ENCODE measurements around the gene EZH1.

EZH1 gene

DNA sequence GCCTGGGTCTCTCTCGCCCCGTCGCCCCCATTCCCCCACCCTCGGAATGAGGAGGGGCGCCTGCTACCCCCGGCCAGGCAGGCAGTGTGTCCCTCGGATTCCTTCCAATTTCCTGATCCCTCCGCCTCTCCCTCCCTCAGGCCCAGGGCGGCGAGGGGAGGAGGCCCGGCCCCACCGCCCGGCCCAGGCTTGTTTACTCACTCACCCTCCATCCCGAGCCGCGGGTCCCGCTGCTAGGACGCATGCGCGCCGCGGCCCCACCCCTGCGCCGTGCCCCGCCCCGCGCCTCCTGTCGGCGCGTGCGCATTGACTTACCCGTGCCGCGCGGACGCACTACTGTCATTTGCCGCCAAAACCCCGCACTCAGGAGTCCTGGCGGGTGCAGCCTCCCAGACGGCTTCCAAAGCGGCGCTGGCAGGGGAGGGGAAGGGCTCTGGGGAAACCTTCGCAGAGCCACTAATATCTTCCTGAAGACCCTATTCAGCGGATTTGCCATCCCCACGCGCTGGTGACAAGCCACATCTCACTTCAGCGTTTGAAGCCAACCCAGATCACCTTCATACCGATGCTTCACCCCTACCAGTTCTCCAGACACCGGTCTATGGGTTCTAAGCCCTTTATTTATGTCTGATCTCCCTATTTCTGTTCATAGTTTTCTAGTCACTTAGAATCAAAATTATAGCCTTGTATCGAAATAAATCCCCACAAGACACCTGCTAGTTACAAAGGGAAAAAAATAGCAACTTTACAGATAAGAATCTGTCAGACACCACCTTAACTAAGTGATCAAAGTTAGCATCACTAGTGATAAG lies at the start of gene EZH1:
TSS of gene EZH1 (minus strand) at position 235 of the 812 bp plus-strand sequence. CDS start 16,099 bp downstream, outside the sequence.
- peak; percentile 81 to 82 for DNase-seq (ENCODE audit: low read depth in 2 of 2)

GRCh38 chr17:42792545-42792944 lies 47.7 kb upstream of the EZH1 start:
- no peak for DNase-seq (ENCODE audit: low read depth in 2 of 2)

DNA sequence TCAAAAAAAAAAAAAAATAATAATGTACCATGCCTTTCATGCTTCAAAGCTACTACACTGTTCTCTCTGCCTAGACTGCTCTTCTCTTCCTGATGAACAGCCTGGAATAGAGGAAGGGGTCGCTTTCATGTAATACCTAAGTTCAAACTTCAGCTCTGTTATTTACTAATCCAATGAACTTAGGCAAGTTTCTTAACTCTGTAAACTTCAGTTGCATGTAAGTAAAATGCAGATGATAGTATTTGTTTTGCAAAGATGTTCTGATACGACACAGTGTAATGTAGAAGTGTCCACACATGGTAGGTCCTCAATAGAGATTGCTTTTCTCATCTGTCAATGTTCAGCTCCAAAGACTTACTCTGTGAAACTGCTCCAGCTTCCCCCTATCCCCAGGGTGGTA lies 47.1 kb upstream of the EZH1 start:
- no peak for DNase-seq (ENCODE audit: low read depth in 2 of 2)

GRCh38 chr17:42787266-42787665 lies 42.4 kb upstream of the EZH1 start:
- DNase-seq (ENCODE audit: low read depth in 2 of 2): no peak

GRCh38 chr17:42784811-42785592 lies 40.2 kb upstream of the EZH1 start:
- no peak for DNase-seq (ENCODE audit: low read depth in 2 of 2)

DNA sequence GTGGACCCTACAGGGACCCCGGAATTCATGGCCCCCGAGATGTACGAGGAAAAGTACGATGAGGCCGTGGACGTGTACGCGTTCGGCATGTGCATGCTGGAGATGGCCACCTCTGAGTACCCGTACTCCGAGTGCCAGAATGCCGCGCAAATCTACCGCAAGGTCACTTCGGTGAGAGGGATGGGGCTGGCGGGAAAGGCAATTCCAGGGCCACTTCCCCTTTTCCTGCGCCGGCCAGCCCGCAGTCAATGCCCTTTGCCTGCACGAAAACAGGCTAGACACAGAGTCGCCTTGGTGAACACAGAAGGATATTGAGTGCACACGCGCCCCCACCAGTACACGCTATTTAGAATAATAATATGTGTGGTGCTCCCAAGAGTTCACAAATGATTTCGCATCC lies 39.6 kb upstream of the EZH1 start:
- no peak for DNase-seq (ENCODE audit: low read depth in 2 of 2)

DNA sequence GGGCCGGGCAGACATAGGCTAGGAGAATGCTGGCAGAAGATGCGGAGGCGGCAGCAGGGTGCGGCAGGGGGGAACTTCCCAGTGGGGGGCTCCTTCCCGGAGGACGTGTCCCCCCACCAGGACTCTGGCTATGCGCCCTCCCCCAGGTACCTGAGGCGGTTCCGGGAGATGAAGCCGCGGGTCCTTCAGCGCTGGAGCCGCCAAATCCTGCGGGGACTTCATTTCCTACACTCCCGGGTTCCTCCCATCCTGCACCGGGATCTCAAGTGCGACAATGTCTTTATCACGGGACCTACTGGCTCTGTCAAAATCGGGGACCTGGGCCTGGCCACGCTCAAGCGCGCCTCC lies 38.9 kb upstream of the EZH1 start:
- DNase-seq (ENCODE audit: low read depth in 2 of 2): no peak

- DNase-seq (ENCODE audit: low read depth in 2 of 2): no peak
These were observed 38.4 kb upstream of the EZH1 start for GRCh38 chr17:42783062-42783790.

- no peak for DNase-seq (ENCODE audit: low read depth in 2 of 2)
These were observed 37.6 kb upstream of the EZH1 start for GRCh38 chr17:42782166-42783061.

DNA sequence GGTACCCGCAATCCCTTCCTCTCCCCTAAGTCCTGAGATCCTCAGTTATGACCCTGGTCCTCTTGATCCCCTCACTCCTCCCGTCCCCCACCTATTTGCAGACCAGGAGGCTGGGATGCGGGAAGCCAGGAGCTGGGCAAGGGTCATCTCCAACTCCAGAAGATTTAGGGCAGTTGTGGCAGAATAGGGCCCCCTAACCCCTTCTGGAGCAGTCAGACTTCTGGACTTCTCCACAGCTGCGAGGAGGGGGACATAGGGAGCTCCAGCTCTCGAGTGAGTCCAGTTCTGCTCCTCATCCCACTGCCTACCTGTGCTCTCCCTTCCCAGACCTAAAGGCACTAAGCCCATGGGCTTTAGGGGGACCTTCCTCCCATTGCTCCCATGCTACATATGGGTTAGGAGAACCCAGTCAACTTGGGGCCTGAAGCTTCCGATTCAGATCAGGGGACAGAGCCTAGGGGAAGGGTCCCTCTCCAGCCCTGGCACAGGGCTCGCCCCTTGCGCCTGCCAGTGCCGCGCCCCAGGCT lies 36.9 kb upstream of the EZH1 start:
- no peak for DNase-seq (ENCODE audit: low read depth in 2 of 2)

- DNase-seq (ENCODE audit: low read depth in 2 of 2): no peak
These were observed 36.2 kb upstream of the EZH1 start for GRCh38 chr17:42780851-42781638.

- no peak for DNase-seq (ENCODE audit: low read depth in 2 of 2)
These were observed 35.4 kb upstream of the EZH1 start, which contains the start of gene WNK4 for GRCh38 chr17:42779936-42780850. WNK4 (plus strand) TSS chr17:42780610; CDS start chr17:42780699, 89 bp downstream.

DNA sequence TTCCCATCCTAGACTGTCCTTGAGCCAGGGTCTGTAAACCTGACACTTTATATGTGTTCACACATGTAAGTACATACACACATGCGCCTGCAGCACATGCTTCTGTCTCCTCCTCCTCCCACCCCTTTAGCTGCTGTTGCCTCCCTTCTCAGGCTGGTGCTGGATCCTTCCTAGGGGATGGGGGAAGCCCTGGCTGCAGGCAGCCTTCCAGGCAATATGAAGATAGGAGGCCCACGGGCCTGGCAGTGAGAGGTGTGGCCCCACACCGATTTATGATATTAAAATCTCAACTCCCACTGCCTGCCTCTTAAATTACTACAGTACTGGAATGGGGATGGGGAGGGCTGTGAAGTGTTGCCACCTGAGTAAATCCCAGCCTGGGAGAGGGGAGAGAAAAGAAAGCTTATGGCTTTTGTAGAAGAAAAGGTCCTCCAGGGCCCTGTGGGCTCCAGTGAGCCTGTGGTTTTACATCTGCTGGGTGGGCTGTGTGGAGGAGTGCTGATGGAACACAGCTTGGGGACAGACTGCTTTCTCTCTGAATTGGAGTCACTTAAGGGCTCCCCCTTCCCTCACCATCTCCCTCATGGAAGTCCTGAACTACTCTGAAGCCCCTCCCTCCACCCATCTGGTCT lies 34.6 kb upstream of the EZH1 start:
- no peak for DNase-seq (ENCODE audit: low read depth in 2 of 2)

- DNase-seq (ENCODE audit: low read depth in 2 of 2): no peak
These were observed 33.7 kb upstream of the EZH1 start for GRCh38 chr17:42778570-42778969.

- no peak for DNase-seq (ENCODE audit: low read depth in 2 of 2)
These were observed 30.8 kb upstream of the EZH1 start for GRCh38 chr17:42775534-42776098.

GRCh38 chr17:42774066-42774745 lies 29.4 kb upstream of the EZH1 start:
- DNase-seq (ENCODE audit: low read depth in 2 of 2): no peak

- DNase-seq (ENCODE audit: low read depth in 2 of 2): peak; percentile 60 to 61
These were observed 28.6 kb upstream of the EZH1 start, which contains the start of gene VPS25 for GRCh38 chr17:42773290-42774035. VPS25 (plus strand) TSS chr17:42773449; CDS start chr17:42773476, 27 bp downstream.

All from activated CD8-positive, alpha-beta memory T cell treated with anti-CD3 and anti-CD28 coated beads for 4 hours (primary cell).